A673 (cell line): ENCODE results near the gene INPP5A.

ENCODE experiments used
- CTCF ChIP-seq: fragments of 300-800, 200-600 bp; sonication (generic); conservative IDR thresholded peaks from 2 replicates; pipeline ENCODE4 v1.5.1; 2017; ENCODE audit warnings: low read depth, mild to moderate bottlenecking, antibody characterized with exemption, low read length, moderate library complexity, mixed read lengths
- EZH2 ChIP-seq: fragments of 200-600 bp; sonication (generic); IDR thresholded peaks from 2 replicates; pipeline ENCODE4 v1.6.1; 2017; ENCODE audit warnings: borderline replicate concordance, low read depth, mild to moderate bottlenecking, mixed read lengths, antibody characterized with exemption, low read length; ENCODE audit not compliant: poor library complexity, severe bottlenecking

DNA sequence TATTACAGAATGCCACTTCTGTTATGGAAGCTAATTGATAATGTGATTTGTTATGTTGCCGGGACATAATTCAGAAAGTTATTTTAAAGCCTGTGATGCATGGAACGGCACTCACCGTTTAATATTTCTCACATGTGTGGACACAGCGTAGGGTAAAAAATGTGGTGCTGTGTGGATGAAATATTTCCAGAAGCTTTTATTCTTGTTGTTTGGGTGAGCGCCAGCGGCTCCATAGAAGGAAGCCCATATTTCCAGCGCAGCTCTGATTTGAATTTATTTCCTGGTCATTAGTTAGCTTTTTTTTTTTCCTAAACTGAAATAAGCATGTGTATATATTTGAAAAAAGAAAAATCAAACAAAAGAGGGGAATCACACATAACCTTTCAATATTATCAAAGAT, 268.5 kb downstream of the INPP5A start:
- no peak for TF ChIP-seq CTCF
- TF ChIP-seq EZH2, result no peak
